Head of caudate nucleus (tissue), 42 donors: Measurements from ENCODE around the gene GRPEL1.
"Not testable (repeated sequence)": the region's sequence is repeated elsewhere in the genome, so short reads cannot be mapped to it uniquely, and the experiment has no call there.

Experiments
- DNase-seq, 42 donors: peaks; one replicate each; pipeline versions ENCODE4 v3.0.0 to v3.0.0-alpha.2; 2020 to 2021; ENCODE audit warnings: mixed read lengths in 7 of 42
- intact Hi-C: fragments of 100-400 bp; cut with DNase I; formaldehyde crosslinking; loops from one replicate; pipeline ENCODE4 v1.15.0; 2022

The GRPEL1 gene

DNA sequence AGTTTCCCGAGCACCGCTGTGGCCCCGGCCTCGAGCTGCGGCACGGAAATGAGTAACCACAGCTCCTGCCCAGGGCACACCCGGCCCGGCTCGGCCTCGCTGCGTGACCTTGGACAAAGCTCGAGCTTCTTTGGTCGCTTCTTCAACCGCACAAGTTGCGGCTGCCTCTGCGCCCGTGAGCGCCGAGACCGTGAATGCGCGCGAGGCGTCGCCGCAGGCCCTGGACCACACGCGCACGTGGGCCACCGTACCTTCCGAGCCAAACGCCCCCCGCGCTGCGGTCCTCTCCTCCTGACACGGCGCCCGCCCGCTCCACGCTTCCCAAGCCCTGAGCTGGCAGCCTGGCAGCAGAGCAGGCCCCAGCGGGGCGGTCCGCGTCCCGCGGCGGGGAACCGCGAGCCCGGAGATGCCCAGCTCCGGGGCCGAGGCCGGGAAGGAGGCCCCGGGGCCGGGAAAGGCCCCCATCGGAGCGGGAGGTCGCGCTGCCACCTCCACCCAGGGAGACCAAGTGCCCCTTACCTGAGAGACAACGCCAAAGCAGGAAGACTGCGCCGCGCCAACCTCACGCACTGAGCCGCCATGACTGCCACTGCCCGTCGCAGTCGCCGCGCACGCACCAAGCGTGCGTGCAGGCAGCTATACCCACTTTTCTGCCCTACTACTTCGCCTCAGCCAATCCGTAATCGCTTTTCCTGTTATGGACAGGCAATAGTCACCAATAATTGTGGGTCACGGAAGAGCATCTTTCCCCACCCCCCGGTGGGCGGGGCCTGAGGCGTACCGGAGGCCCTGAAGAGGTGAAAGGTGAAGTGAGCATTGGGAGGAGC, at the start of gene GRPEL1:
Gene GRPEL1, minus strand, starts transcription at position 613 of the 827 bp plus-strand sequence. Its CDS starts 32 bp downstream, at position 581.
- intact Hi-C loops = loop anchor here (5.0 kb wide), 1 partner anchor 345 kb away; no protein-coding TSS in a partner anchor

DNA sequence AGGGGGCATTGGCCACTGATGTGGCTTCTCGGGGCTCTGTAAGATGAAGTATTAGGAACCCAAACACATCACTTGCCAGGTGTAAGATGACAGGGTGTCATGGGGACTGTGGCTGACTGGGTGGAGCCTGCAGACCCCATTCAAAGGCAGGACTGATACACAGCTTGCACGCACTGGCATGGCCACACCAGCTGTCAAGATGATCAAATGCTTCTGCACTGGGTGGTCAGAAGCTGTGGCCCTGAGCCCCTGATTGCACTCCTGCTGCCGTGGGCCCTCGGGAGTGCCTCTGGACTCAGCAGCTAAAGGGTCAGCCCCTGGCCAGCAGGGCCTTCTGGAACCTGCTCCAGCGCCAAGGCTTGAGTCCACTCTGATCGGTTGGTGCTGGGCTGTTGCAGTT, 48.8 kb upstream of the GRPEL1 start:
- intact Hi-C loops = no loop called here
- DNase-seq = no peak

More for the DNA sequence above, at the start of gene GRPEL1:
- peak in 39 of 42 donors; percentile 33 to 100 (median 99) for DNase-seq

DNA sequence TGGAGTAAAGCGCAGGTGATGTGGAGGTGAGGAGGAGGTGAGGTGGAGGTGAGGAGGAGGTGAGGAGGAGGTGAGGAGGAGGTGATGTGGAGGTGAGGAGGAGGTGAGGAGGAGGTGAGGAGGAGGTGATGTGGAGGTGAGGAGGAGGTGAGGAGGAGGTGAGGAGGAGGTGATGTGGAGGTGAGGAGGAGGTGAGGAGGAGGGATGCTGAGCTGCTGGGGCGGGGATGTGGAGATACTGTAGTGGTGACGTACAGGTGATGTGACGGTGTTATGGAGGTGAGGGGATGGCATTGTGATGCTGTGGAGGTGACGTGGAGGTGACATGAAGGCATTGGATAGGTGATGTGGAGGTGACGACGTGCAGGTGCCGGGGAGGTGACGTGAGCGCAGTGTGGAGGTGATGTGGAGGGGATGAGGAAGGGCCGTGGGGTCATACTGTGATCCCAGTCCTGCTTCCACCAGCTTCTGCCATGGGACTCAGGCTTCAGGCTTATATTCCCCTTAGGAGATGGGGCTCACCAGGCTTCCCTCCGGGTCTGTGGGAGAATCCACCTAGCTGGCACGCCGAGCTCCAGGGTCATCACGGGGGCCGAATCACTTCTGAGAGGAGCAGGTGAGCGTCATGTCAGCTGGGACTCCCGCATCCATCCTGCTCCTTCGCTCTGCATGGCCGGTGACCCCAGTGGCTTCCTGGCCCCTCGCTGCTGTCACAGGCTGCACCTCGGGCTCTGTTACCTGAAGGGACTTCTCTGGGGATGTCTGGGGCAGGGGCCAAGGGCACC, 47.9 kb upstream of the GRPEL1 start:
- DNase-seq = no peak

DNA sequence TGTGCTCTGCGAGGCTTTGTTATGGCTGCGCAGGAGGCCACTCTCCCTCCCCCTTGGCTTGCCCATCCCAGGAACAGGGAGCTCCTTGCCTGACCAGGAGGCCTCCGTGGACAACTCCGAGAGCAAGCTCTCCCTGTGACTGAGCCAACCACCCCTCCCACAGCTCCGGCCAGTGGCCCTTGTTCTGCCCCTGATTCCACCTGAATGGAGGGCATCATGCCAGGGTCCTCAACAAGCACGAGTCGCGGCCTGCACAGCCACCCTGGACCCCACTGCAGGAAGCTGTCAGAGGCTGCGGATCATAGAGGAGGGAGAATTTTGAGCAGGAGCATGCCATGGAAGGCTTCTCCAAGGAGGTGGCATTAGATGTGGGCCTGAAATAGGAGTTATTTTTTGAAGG, 44.8 kb upstream of the GRPEL1 start:
- no peak for DNase-seq
- intact Hi-C loops = no loop called here

More for the DNA sequence above, 47.9 kb upstream of the GRPEL1 start:
- intact Hi-C loops = no loop called here

DNA sequence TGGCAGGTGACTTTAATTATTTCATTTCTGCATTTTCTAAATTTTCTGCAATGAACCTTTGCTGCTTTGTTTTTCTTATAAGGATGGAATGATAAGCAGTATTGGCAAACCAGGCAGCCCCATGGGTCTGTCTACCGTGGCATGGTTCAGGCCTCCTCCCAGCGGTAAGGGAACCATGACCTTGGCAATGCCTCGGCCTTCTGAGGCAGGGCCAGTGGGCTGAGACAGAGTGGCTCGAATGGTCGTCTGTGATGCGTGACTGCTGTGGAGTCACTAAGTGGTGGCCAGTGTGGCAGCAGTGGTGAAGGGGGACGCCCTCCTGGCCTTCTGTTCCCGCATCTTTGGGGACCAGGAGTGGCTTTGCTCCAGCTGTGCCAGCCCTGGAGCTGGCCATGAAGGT, 43.6 kb upstream of the GRPEL1 start:
- intact Hi-C loops = no loop called here
- no peak for DNase-seq

DNA sequence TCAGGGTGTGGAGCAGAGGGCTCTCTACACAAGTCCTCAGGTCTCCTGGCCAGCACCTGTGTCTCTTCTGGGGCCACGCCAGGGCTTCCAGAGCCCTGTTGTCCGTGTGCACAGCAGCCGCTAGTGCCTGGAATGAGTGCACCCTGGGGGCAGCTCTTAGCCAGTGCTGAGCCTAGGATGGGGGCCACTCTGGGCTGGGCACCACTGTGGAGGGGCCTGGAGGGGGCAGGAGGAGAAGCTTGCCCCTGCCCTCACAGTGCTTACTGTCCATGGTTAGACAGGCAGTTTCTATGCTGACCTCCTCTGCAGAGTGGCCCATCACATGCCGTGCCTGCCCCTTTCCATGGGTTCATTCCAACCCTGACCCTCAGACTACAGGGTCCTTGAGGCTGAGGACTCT, 42.7 kb upstream of the GRPEL1 start:
- intact Hi-C loops = no loop called here
- DNase-seq = peak in 1 of 42 donors; percentile 12

DNA sequence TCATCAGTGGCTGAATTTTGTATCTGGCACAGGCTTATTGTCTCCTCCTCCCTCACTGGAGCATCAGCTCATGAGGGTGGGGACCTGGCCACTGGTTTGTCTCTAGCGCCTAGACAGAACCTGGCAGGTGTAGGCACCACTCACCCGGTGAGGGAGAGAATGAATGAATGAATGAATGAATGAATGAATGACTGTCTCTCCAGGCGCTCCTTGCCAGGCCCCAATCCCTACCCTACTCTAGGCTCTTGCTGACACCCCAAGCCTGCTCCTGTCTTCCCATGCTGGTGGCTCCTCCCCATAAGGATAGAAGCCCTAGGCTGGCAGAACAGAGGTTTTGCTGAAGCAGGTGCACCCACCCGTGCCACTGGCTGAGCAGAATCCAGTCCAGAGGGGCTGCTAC, 41.3 kb upstream of the GRPEL1 start:
- DNase-seq = peak in 1 of 42 donors; percentile 5
- intact Hi-C loops = no loop called here

DNA sequence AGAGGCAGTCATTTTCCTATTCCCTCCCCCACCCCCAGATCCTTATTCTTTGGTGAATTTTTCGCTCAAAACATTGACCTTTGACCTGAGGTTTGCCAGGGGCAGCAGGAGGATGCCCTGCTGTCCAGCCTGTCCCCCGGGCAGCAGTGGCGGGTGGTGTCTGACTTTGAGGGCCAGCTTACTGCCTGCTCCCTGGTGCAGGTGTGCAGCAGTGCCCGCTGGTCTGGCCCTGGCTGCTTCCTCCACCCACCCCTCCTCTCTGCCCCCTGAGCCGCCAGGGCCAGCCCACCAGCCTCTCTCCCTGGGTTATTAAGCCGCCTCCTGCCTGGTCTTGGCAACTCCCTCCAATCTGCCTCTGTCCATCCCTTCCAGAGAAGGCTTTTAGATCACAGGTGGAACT, 40.8 kb upstream of the GRPEL1 start:
- no peak for DNase-seq
- intact Hi-C loops = no loop called here

DNA sequence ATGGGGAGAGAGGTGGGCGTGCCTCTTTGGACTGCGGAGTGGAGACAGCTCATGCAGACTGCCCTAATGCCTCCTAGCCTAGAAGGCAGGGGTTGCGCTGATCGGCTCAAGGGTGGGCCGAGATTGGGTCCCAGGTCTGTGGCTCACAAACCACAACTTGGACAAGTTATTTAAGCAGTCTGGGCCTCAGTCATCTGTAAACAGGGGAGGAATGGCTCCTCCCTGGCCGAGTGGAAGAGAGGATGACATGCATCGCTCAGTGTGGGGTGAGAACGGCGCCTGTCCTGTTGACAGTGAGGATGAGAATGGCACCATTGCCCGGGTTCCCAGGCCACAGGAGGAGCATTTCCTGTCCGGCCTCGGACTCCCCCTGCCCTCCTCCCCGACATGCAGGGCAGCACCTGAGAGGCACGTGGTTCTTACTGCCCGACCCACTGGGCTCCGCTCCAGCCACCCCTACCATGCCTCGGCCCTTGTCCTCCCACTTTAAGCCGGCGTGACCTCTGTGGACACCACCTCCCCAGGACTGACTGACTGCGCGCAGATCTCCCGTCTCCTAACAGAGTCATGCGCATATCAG, 40.3 kb upstream of the GRPEL1 start:
- peak in 1 of 42 donors; percentile 26 for DNase-seq
- intact Hi-C loops = no loop called here

DNA sequence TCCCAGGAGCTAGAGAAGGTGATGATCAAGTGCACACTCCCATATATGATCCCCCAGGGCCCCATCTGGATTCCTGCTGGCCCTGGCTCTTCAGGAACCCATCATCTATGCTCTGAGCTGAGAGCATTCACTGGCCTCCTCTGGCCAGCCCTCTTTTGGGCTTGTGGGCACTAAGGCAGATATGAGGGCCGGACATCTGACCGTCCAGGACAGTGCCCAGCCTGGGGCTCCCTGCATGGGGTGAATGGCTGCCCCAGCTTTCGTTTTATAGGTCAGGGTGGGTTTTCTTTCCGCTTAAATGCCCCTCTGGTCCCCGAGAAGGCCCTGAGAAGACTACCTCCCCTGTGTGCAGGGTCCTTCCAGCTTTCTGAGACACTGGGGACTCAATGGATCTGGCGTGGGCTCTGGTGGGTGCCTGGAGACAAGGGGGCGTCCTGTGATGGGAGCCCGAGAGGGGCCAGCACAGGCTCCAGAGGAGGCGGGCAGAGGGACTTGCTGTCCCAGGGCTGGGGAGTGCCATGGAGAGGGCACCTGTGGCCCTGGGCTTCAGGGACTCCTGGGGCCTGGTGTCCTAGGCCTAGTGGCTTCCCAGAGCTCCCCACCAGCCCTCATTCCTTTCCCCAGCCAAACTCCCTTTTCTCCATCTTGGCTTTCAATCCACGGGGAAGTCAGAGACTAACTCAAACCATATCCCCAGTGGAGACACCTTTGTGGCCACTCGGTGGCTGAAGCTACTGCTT, 39.5 kb upstream of the GRPEL1 start:
- DNase-seq = peak in 1 of 42 donors; percentile 6
- intact Hi-C loops = no loop called here

DNA sequence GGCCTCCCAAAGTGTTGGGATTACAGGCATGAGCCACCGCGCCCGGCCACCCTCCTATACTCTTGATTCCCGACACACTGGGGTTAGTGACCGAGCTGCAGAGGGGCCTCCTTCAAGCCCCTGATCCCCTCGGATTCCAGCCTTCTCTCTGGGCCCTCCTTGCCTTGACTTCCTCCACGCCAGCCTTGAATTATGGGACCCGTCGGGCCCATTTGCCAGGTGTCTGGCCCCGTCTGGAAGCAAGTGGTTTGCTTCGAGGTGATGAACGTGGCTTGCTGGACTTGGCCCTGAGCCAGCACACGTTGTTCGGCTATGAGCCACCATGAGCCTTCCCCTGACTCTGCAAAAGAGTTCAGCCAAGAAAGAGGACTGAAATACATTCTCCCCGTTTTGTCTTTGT, 37.4 kb upstream of the GRPEL1 start:
- intact Hi-C loops = no loop called here
- DNase-seq = peak in 4 of 42 donors; percentile 5 to 31 (median 14)

DNA sequence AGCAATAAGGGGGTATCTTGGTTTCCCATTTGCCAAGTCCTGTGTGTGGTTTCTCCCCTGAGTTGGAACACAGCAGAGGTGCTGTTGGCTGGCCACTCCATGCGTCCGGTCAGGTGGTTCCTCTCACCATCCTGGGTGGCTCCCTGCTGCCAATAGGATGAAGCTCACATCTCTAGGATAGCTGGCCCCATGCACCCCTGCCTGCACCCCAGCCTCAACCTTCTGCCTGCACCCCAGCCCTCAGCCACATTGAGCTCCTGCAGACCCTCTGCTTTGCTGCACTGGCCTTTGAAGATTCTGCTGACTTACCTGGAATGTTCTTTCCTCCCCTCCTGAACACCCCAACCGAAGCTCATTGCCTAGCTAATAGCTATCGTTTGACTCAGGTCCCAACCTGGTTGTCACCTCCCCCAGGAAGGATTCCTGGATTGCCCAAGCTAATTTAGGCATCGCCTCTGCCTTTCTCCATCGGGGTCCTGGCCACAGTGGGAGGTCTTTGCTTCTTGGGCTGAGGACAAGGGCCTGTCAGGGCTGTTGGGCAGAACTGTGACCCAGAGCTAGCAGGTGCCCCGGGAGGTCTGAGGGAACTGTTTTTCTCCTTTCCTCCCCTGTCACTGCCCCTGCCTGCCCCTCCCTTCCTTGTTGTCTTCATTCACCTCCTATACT, 36.6 kb upstream of the GRPEL1 start:
- intact Hi-C loops = no loop called here
- peak in 4 of 42 donors; percentile 3 to 15 (median 12) for DNase-seq

DNA sequence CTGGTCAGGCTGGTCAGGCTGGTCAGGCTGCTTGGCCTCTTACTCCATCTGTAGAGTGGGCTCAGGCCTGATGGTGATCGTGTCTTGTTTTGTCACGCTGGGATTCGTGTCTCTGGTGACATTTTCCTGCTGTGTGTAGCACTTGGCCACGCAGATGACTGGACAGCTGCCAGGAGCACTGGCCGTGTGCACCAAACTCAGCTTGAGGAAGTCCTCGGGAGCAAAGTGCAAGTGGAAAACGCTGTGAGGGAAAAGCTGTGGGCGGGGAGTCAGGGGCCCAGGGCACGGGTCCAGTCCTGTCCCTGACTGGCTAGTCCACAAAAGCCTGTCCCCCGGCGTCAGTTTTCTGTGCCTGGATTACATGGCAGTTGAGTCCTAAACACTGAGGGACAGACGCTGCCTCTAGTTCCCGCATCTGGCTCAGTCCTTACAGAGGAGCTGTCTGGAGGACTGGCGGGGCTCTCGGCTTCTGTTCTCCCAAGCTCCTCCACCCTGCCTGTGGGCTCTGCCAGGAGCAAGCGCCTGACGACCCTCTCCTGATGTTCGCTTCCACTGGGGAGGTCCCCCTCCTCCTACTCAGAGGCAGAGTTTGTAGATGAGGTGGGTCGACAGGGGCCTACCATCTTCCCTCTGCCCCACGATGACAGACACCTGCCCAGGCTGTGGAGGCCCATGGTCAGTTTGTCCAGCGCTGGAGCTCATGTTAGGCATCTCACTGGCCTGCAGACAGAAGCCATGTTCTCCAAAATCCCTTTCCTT, 35.9 kb upstream of the GRPEL1 start:
- intact Hi-C loops = no loop called here

DNA sequence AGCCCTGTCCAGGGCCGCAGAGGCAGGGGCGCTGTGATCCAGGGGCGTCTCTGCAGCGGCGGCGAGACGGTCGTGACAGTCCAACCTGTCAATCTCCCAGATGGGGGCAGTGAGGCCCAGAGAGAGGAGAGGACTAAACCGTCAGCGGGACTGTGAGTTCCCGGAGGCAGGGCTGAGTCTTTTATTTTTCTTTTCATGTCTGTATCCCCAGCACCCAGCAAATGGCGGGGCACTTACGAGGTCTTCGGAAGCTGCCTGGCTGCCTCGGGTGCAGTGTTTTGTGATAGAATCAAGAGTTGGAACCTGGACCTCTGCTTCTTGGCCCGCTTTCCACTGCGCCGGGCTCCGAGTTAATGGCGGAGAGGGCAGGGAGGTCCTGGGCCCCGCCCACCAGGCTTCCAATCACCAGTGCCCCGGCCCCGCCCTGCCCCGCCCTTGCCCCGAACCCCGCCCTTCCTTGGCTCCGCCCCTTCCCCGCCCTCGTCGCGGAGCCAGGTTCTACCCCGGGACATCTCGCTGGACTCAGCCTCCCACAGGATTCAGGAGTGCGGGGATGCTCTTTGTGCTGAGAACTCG, 35.3 kb upstream of the GRPEL1 start:
- DNase-seq = peak; percentile 80 to 96 (median 92)
- intact Hi-C loops = no loop called here

More for the DNA sequence above, 35.9 kb upstream of the GRPEL1 start:
- DNase-seq = peak in 36 of 42 donors; percentile 45 to 84 (median 66)

DNA sequence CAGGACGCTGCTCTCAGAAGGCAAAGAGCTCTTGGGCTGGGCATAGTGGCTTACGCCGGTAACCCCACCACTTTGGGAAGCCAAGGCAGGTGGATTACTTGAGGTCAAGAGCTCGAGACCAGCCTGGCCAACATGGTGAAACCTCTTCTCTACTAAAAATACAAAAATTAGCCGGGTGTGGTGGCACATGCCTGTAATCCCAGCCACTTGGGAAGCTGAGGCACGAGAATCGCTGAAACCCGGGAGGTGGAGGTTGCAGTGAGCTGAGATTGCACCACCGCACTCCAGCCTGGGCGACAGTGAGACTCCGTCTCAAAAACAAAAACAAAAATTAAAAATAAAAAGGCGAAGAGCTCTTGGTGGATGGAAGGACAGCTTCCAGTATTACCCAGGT, 34.6 kb upstream of the GRPEL1 start:
- intact Hi-C loops = not testable (repeated sequence)
- peak in 2 of 42 donors; percentile 14 to 32 for DNase-seq

DNA sequence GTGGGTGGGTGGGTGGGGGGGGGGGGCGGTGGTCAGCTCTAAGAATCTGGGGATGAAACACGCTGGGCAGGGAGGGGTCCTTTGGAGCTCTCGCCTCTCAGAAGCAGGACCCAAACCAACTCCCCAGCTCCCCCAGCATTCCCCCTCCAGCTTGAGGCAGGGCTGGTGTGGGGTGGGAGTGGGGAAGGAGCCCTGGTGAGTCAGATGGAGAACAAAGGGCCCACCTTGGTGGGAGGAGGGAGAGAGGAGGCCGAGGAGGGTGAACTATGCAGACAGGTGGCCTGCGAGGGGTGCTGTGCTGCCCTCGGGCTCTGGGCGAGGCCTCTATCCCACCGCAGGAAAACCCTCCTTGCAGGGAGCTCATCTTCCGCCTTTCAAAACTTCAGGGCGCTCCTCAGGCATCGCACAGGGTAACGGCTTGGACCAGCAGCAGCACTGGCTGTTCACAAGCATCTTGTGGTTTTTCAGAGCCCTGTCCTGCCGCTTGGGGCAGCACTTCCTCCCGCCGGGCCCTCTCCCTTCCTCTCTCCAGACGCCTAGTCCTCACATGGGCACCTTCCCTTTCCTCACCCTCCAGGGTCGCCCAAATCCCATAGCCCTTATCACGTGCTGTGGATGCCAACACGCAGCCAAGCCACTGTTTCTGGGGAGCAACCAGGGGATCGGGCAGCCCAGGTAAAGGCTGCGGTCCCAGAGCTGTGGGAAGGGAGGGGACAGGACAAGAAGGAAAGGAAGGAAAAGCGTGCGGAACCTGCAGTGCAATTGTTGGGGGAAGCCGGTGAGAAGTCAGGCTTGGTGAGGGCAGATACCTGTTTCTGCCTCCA, 34.0 kb upstream of the GRPEL1 start:
- intact Hi-C loops = no loop called here
- peak; percentile 69 to 92 (median 84) for DNase-seq
